GM21717 (cell line): ENCODE data around the gene ROS1.
A peak's percentile ranks its signal among the peaks of the same experiment; 100 is the strongest.
"Not testable (repeated sequence)": the region's sequence is repeated elsewhere in the genome, so short reads cannot be mapped to it uniquely, and the experiment has no call there.

Experiments
- ATAC-seq: cut with Tn5 transposase; IDR thresholded peaks from one replicate; pipeline ENCODE4 v1.9.1; 2021; ENCODE audit warnings: mild to moderate bottlenecking, moderate library complexity; ENCODE audit not compliant: unreplicated experiment

Gene ROS1

DNA sequence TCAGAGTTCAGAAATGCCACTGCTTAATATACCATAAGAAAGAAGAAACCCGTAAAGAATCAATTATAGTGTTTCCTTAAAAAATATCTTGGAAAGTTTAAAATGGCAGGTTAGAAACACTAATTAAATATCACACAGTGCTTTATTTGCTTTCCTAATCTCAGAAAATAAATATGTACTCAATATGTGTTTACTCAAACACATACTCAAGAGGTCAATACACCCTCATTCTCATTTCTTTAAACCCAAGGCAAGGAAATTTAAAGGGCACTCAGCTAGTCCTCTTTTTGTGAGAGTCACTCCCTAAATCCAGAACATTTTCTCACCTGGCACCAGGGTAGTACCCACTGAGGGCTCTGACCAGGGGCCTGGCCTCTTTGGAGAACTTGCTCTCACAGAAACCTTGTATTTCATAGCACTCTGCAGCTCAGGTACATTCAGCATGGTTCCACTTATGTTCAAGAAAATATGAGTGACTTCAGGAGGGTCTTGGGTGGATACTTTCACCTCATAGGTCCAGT, 38.2 kb downstream of the ROS1 start:
- ATAC-seq: no peak

- no peak for ATAC-seq
These were observed 41.1 kb downstream of the ROS1 start for GRCh38 chr6:117384659-117385058.

GRCh38 chr6:117381749-117382148, 44.0 kb downstream of the ROS1 start:
- ATAC-seq: no peak

DNA sequence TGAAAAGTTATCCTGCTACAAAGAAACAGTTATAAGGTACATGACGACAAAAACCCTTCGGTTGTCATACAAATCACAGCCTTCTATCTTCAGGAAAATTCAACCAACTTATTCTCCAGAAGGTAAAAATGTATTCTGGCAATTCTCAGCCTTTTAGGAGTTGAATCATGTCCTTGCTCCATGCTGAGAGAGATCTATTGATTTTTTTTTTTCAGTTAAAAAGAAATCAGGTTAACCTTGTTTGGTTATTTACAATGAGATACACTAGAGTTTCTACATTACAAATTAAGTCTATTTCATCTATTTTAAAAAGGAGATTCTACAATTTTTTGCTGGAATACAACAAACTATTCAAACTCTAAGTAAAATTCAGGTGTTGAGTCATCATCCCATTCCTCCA, 45.4 kb downstream of the ROS1 start:
- ATAC-seq: no peak

DNA sequence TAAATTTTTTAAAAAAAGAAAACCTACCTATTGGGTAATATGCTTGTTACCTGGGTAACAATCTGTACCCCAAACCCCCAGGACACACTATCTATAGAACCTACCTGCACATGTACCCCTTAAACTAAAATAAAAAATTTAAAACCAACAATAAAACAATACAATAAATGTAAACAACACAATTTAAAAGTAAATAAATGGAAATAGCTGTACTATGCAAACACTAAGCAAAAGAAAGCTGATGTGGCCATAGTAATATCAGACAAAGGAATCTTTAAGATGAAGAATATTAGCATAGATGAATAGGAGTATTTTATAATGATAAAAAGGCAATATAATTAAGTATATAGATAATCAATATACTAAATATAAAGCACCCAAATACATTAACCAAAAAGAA, 50.3 kb downstream of the ROS1 start:
- no peak for ATAC-seq

- no peak for ATAC-seq
These were observed 52.4 kb downstream of the ROS1 start for GRCh38 chr6:117373211-117373813.

- ATAC-seq: not testable (repeated sequence)
These were observed 53.5 kb downstream of the ROS1 start for GRCh38 chr6:117372289-117372688.

- no peak for ATAC-seq
These were observed 54.2 kb downstream of the ROS1 start for GRCh38 chr6:117371492-117371891.

- no peak for ATAC-seq
These were observed 66.2 kb downstream of the ROS1 start for GRCh38 chr6:117359581-117359980.

GRCh38 chr6:117354671-117355070, 71.1 kb downstream of the ROS1 start:
- ATAC-seq: no peak

DNA sequence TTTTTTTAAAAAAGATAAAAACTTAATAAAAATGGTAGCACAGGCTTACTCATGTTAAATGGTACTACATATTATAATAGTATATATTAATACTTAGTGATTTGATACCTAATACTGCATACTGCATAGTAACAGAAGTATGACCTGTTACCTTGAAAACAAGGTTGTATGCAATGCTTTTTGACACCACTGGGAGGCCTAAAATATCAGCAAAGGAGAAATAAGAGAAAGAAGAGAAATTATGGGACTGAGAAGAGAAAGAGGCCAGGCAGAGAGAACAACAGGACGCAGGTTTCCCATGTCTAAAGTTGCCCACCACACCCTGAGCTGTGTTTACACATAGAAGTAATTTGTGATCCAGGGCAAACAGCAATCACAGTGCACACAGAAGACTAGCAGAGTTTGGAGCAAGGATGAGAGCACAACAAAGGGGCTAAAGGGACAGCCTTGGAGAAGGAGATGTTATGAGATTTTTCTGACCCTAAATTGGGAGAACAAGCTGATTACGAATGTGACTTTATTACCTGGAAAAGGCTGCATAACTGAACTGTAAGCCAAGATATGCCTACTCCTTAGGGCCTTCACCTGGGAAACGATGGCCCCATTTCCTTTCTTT, 73.2 kb downstream of the ROS1 start:
- peak; percentile 66 for ATAC-seq

- ATAC-seq: no peak
These were observed 74.2 kb downstream of the ROS1 start for GRCh38 chr6:117351521-117351920.

DNA sequence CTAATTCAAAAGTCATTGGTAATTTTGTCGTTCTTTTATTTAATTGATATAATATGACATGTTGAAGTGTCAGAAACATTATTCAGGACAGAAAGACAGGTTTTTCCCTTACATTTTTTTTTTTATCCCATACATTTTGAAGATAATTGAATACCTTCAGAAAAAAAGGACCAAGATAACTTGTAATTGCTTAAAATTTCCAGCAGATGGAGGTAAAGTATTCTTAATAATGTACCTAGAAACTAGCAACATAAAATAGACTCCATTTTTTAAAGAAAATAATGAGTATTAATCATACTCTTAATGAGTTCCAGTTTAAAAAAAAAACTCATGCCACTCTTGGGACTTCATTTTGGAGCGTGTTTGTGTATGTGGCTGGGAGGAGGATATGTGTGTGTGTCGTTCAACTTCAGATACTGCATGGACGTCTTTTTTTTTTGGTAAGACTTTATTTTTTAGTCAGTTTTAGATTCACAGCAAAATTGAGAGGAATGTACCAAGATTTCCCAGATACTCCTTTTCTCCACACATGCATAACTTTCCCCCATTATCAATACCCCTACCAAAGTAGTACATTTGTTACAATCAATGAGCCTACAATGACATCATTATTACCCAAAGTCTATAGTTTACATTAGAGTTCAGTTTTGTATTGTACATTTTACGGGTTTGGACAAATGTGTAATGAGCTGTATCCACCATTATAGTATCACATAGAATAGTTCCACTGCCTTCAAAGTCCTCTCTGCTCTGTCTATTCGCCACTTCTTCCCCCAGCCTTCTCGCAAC, 79.4 kb downstream of the ROS1 start:
- no peak for ATAC-seq

DNA sequence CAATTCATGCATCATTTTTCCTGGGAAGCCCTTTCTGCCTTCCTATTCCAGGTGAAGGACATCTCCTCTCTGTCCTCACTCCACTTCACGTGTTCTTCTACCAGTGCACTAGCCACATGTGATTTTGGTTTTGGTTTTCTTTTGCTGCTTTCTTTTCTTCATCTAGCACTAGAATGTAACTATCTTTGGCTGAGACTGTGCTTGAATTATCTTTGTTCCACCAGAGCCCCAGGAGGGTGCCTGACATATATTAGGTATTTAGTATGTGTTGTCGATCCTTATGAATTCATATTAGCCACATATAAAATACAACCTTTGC, 80.5 kb downstream of the ROS1 start:
- peak; percentile 55 for ATAC-seq

- peak; percentile 50 for ATAC-seq
These were observed 81.1 kb downstream of the ROS1 start for GRCh38 chr6:117344444-117345291.

DNA sequence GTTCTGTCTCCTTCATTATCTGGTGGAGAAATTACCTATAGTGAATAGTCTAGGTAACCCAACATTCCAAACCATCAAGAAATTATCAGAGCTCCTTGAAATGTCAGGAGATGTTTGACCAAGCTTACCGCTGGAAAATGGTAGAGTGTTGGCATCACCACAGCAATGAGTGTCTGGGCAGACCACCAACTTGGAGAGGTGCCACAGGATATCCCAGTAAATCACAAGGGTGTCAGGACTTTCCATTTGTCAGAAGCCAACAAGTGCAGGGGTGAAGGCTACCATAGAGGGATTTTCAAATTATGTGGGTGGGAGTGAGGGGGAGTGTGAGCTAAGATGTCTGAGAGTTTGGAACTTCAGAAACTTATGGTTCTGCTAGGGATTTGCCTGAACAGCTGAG, 87.2 kb downstream of the ROS1 start:
- no peak for ATAC-seq

DNA sequence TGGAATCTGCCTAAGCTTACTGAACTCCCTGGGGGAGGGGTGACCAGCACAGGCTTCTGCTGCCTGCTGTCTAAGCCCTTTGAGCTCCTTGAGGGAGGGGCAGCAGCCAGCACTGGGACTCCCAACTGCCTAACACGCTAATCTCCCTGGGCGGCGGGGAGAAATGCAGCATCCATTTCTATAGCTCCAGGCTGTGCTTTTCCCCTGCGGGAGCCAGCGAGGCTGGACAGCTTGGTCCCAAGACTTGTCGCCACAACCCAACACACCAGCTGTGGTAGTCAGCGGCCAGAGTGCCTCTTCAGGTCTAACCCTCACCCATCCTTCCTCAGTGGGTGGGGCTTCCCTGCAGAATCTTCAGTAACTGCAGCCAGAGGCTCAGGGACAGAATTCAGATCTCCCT, 95.8 kb downstream of the ROS1 start:
- ATAC-seq: no peak

- ATAC-seq: no peak
These were observed 97.2 kb downstream of the ROS1 start for GRCh38 chr6:117328500-117328899.

- ATAC-seq: no peak
These were observed 97.7 kb downstream of the ROS1 start for GRCh38 chr6:117328005-117328389.

DNA sequence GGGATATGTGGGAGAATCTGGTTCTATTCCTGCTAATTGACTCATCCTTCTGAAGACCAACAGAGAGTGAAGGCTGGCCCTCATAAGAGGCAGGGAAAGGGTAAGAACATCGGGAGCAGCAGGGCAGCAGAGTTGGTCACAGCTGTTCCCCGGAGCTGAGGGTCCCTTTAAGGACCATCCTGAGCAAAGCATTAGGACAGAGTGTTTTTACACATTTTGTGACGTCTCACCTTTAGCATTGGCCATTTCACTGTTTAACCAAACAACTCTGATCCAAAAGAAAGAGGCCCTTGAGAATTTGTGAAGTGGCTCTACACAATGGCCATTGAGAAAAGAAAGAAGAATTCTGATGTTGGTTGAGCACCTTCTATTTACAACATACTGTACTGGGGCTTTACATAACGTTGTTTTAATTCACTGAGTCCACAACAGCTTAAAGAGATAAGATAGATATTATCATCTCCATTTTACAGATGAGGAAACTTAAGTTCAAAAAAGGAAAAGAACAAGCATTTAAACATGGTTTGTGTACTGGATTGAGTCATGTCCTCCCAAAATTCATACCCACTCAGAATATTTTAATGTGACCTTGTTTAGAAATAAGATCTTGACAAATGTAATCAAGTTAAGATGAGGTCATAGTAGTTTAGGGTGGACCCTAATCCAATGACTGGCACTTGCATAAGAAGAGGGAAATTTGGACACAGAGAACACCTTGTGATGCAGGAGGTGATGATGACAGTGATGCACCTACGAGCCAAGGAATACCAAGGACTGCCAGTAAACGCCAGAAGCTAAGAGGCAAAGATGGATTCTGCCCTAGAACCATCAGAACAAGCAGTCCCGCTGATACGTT, 98.4 kb downstream of the ROS1 start:
- no peak for ATAC-seq
